ENCODE data around the gene MINDY2. TPM values are rescaled to one million over a fixed set of nuclear protein-coding genes. Genes with fewer than 3 reads are reported as not detected.
"Not testable (repeated sequence)": the region's sequence is repeated elsewhere in the genome, so short reads cannot be mapped to it uniquely, and the experiment has no call there.

MINDY2 gene
- total RNA-seq, 4 donors from 2014 or later = 27.1 to 31.3 (median 28.2) TPM

DNA sequence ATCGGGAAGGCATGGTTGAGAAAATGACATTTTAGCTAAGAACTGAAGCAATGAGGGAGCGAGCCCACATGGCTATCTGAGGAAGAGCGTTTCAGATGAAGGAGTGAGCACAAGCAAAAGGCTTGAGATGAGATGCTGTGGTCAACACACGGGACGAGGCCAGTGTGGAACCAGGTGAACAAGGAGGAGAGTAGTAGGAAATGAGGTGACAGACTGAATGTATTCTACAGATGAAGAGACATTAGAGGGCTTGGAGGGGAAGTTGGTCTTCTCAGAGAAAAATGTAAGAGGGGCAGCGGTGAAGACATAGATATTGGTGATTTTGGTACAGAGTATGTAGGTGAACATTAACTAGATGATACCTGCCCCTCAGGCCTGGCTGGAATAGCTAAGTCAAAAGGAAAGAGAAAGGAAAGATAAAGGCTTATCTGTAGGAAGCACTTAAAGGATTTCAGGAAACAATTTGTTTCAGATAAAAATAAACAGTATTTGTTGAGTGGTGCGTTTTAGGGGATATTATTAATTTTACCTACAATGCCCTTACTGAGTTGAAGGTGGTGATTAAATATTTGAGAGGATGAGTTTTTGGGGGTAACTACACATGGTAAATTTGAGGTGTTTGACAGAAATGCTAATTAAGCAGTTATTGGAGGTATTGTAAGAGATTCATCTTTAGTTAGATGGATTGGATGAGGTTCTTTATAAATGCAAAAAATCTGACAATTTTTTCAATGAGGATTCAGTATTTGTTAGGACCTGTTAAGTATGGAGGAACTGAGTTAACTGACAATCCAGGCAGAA is 105.4 kb downstream of the MINDY2 start:
- Histone ChIP-seq H3K27me3 (no peaks in the 10 kb centered on the region), H3K36me3 (peaks cover 12 to 38% of the 10 kb centered on the region in 2 donors), H3K4me3 (replicated peaks in 1 of 3) (no peak overlapping the region), H3K4me1 (no peaks in the 10 kb centered on the region), H3K9me3 (no peaks in the 10 kb centered on the region), H3K27ac (no peak overlapping the region)
- intact Hi-C loops (cut with DNase I) = no loop called here
- WGBS, 2 donors = 90 to 91% methylated on average over 7 of the region's 7 CpGs
- TF ChIP-seq POLR2A (IDR thresholded peaks at IDR 0.05) = no peak
- no peak for TF ChIP-seq CTCF (IDR thresholded peaks at IDR 0.05)
- DNase-seq = no peak

DNA sequence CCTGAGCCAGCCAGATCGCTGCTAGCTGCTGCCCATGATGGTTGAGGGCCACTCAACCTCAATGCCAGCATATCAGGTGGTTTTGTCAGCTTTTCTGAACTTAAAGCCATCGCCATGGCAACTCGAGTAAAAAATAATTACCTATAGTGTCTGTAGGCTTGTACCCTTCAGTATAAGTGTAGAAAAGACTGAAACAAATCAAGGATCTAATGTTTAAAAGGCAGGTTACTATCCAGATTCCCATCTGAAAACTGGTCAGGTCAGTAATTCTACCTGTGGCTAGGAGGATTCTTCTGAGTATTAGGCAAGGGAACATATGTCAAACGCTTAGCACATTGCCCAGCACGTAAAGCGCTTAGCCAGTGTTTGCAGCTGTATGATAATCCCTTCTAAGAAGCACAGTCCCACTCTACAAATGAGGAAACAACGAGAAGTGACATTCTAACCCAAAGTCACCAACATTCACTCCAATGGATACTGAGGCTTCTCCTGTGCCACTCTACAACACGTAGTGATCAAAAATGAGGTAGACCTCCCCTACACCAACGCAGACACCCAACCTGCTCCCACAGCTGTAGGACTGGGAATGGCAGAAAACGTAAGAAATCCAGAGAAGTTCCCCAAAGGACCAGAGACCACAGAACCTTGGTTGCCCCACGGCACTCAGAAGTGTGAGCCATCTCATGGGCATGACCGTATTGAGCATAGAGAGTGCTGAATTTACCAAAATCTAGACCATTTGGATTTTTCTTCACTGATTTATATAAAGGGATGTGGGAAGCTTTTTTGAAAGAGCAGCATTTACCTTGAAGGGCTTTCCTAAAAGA is 107.1 kb downstream of the MINDY2 start:
- no peak for DNase-seq
- no peaks in the 10 kb centered on the region for H3K27me3 ChIP-seq
- 94 to 96% methylated on average over 12 of the region's 12 CpGs for WGBS, 2 donors
- no peak overlapping the region for H3K27ac ChIP-seq
- no peak overlapping the region for H3K4me3 ChIP-seq (replicated peaks in 1 of 3)
- no peaks in the 10 kb centered on the region for H3K4me1 ChIP-seq
- H3K9me3 ChIP-seq = no peaks in the 10 kb centered on the region
- no peak for TF ChIP-seq CTCF (IDR thresholded peaks at IDR 0.05)
- TF ChIP-seq POLR2A (IDR thresholded peaks at IDR 0.05) = no peak
- intact Hi-C loops (cut with DNase I) = no loop called here
- peaks cover 24 to 55% of the 10 kb centered on the region in 2 donors for H3K36me3 ChIP-seq

- no peaks in the 10 kb centered on the region for H3K4me1 ChIP-seq
- intact Hi-C loops (cut with DNase I) = no loop called here
- TF ChIP-seq CTCF (IDR thresholded peaks at IDR 0.05) (no peak), POLR2A (IDR thresholded peaks at IDR 0.05) (no peak)
- no peaks in the 10 kb centered on the region for H3K27me3 ChIP-seq
- no peaks in the 10 kb centered on the region for H3K9me3 ChIP-seq
- no peak overlapping the region for H3K27ac ChIP-seq
- no peak for DNase-seq
- 91 to 96% methylated on average over 3 of the region's 3 CpGs for WGBS, 2 donors
- H3K36me3 ChIP-seq = peaks cover 41 to 74% of the 10 kb centered on the region in 2 donors
- H3K4me3 ChIP-seq (replicated peaks in 1 of 3) = no peak overlapping the region
These were observed 109.2 kb downstream of the MINDY2 start for GRCh38 chr15:58880320-58880719.

GRCh38 chr15:58882243-58882642 is 111.1 kb downstream of the MINDY2 start:
- TF ChIP-seq CTCF (IDR thresholded peaks at IDR 0.05) (no peak), POLR2A (IDR thresholded peaks at IDR 0.05) (no peak)
- DNase-seq = no peak
- intact Hi-C loops (cut with DNase I) = no loop called here
- H3K36me3 ChIP-seq = peaks cover 61 to 91% of the 10 kb centered on the region in 2 donors
- H3K4me1 ChIP-seq = no peaks in the 10 kb centered on the region
- no peaks in the 10 kb centered on the region for H3K9me3 ChIP-seq
- 89 to 92% methylated on average over 4 of the region's 4 CpGs for WGBS, 2 donors
- no peaks in the 10 kb centered on the region for H3K27me3 ChIP-seq
- H3K27ac ChIP-seq = no peak overlapping the region
- H3K4me3 ChIP-seq (replicated peaks in 1 of 3) = no peak overlapping the region

DNA sequence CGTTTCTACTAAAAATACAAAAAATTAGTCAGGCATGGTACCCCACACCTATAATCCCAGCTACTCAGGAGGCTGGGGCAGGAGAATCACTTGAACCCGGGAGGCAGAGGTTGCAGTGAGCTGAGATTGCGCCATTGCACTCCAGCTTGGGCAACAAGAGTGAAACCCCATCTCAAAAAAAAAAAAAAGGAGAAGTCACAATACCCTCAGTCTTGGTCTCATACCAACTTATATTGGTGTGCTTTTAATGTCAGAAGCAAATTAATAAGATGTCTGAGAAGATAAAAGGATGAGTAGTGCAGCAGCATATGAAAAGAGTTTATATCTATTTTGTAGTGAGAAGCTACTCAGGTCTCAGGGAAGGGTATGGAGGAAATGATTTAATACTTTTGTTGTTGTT is 112.8 kb downstream of the MINDY2 start:
- H3K4me3 ChIP-seq (replicated peaks in 1 of 3); H3K9me3 ChIP-seq; DNase-seq; H3K27me3 ChIP-seq; intact Hi-C loops (cut with DNase I); H3K27ac ChIP-seq; H3K4me1 ChIP-seq: not testable (repeated sequence)
- WGBS, 2 donors = 94 to 100% methylated on average over 3 of the region's 3 CpGs
- H3K36me3 ChIP-seq = peaks cover 74 to 94% of the 10 kb centered on the region in 2 donors
